Measurements from ENCODE around the gene GALNT15. TPM values are rescaled to one million over a fixed set of nuclear protein-coding genes. Genes with fewer than 3 reads are reported as not detected.

GALNT15 gene
- 41.0 and 82.4 TPM in 2 replicates for total RNA-seq

GRCh38 chr3:16174389-16174788 lies at the start of gene GALNT15:
Gene GALNT15 (plus strand): TSS chr3:16174680. CDS start chr3:16175152, 472 bp downstream.

GRCh38 chr3:16264708-16265454 lies 90.4 kb downstream of the GALNT15 start, which contains the start of the genes DPH3 and OXNAD1:
Gene DPH3 (minus strand): TSS chr3:16264943. CDS start chr3:16264876, 67 bp downstream.
Gene OXNAD1 (plus strand): TSS chr3:16265212. CDS start chr3:16270953, 5,741 bp downstream.

Other genes with a start within 250 kb of the GALNT15 start
- 19.7 and 27.2 TPM in 2 replicates for gene DPH3, start 90.3 kb downstream of the GALNT15 start, total RNA-seq
- gene OXNAD1, start 90.5 kb downstream of the GALNT15 start, total RNA-seq, result 15.5 and 17.3 TPM in 2 replicates